Activated CD4-positive, alpha-beta T cell treated with anti-CD3 and anti-CD28 coated beads for 36 hours (primary cell): Measurements from ENCODE around the gene KLK3. TPM values are rescaled to one million over a fixed set of nuclear protein-coding genes. Genes with fewer than 3 reads are reported as not detected.

Experiments used
- ATAC-seq: fragments of 200-7000 bp; cut with Tn5 transposase; one replicate; pipeline ENCODE4 v1.10.0; 2021; ENCODE audit warnings: mild to moderate bottlenecking, moderate library complexity
- CTCF ChIA-PET: fragments of 350-600 bp; sonication (Branson Sonifier 250); formaldehyde crosslinking; loops from one replicate; lab custom pipeline; 2021; ENCODE audit warnings: antibody characterized with exemption; lab: Charles Lee
- POLR2A ChIA-PET: fragments of 350-600 bp; sonication (Branson Sonifier 250); formaldehyde crosslinking; loops from one replicate; lab custom pipeline; 2021; ENCODE audit warnings: antibody characterized with exemption, inconsistent platforms; lab: Charles Lee
- DNase-seq: peaks from one replicate; pipeline ENCODE4 v3.0.0-alpha.2; 2020
- H3K27ac Mint-ChIP-seq: one replicate; pipeline ENCODE4 v1.8.0; 2021; ENCODE audit warnings: mixed read lengths
- H3K27me3 Mint-ChIP-seq: one replicate; pipeline ENCODE4 v1.8.0; 2021; ENCODE audit warnings: mixed read lengths
- H3K36me3 Mint-ChIP-seq: one replicate; pipeline ENCODE4 v1.8.0; 2021; ENCODE audit warnings: low read depth, mixed read lengths
- H3K4me1 Mint-ChIP-seq: one replicate; pipeline ENCODE4 v1.8.0; 2021; ENCODE audit warnings: mixed read lengths
- H3K4me3 Mint-ChIP-seq: one replicate; pipeline ENCODE4 v1.8.0; 2021; ENCODE audit warnings: mild to moderate bottlenecking, moderate library complexity, mixed read lengths
- H3K9me3 Mint-ChIP-seq: one replicate; pipeline ENCODE4 v1.8.0; 2021; ENCODE audit warnings: low read depth, mixed read lengths
- intact Hi-C, 2 experiments: fragments of 100-400 bp; cut with DNase I in 1 of 2; cut with micrococcal nuclease in 1 of 2; formaldehyde crosslinking; loops; one replicate each; pipeline versions ENCODE4 v1.14.2 to v1.15.1; 2022 to 2024; cut with DNase I, micrococcal nuclease
- total RNA-seq, 2 experiments: library from RNA; stranded (reverse); gene quantifications; one replicate each; pipeline ENCODE4 v1.2.3, GENCODE V29; 2021

KLK3 gene
- total RNA-seq, 2 experiments from 2014 or later = not detected

- H3K36me3 Mint-ChIP-seq = no peaks in the 10 kb centered on the region
- H3K4me1 Mint-ChIP-seq = peaks cover 7% of the 10 kb centered on the region
- ChIA-PET POLR2A (no interaction called here), CTCF (no interaction called here)
- H3K27ac Mint-ChIP-seq = no peak within 1 kb of the TSS
- DNase-seq (no peak), ATAC-seq (no peak)
- no peak within 1 kb of the TSS for H3K4me3 Mint-ChIP-seq
- intact Hi-C loops = no loop called here
- peaks cover 45% of the 10 kb centered on the region for H3K27me3 Mint-ChIP-seq
- no peaks in the 10 kb centered on the region for H3K9me3 Mint-ChIP-seq
These were observed 21.5 kb upstream of the KLK3 start, which contains the start of gene KLK15 for GRCh38 chr19:50833117-50833801. Gene KLK15, minus strand, starts transcription at chr19:50833574. Its CDS starts 2,082 bp downstream, at chr19:50831492.

DNA sequence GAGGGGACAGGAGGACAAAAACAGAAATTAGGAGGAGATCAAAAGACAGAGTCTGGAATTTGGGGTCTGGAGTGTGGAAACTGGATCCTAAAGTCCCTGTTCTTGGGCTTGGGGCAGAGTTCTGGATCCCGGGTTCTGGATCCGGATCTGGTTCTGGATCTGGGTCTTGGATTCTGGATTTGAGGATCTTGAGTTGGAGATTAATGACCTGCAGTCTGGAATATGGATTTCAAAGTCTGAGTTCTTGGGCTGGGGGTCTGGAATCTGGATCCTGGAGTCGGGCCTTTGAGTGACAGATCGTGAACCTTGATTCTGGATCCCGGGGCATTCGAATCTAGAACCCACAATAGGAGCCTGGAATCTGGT, 20.9 kb upstream of the KLK3 start:
- CTCF ChIA-PET = no interaction called here
- no peak for DNase-seq
- POLR2A ChIA-PET = no interaction called here
- Mint-ChIP-seq H3K36me3 (no peaks in the 10 kb centered on the region), H3K27ac (no peak overlapping the region), H3K9me3 (no peaks in the 10 kb centered on the region), H3K27me3 (peaks cover 47% of the 10 kb centered on the region), H3K4me1 (peaks cover 7% of the 10 kb centered on the region), H3K4me3 (no peak overlapping the region)
- intact Hi-C loops = no loop called here
- ATAC-seq = no peak

DNA sequence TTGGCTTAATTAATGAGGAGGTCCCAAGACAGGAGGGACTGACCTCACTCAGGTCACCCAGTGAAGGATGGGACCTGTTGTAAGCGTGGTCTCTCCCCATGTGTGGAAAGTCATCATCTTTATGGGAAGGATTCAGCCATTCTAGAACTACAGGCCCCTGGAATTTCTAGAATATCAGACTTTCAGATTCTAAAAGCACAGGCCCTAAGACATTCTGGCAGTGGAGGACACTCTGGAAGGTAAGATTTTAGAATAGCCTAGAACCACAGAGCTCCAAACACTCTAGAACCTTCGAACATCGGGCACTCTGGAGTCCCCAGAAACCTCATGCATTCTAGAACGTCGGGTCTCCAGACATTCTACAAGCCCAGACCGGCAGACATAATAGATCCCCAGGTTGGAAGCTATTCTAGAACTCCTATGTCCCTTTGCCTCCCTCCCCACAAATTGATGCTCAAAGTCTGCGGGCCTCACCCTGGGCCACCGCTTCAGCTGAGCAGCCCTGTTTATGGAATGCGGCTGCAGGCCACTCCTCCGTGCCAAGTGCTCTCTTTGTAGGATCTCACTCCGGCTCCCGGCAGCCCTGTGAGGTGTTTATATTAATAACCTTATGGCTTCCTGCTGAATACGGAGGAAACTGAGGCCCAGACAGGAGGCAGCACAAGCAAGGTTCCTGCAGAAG, 19.5 kb upstream of the KLK3 start:
- no peak overlapping the region for H3K27ac Mint-ChIP-seq
- H3K4me1 Mint-ChIP-seq = peaks cover 7% of the 10 kb centered on the region
- H3K27me3 Mint-ChIP-seq = peaks cover 46% of the 10 kb centered on the region
- ChIA-PET CTCF (interaction anchor here (1.1 kb wide), 1 partner anchor 38 kb away, joined by 4 read pairs; no protein-coding TSS in a partner anchor), POLR2A (interaction anchor here (0.6 kb wide), 1 partner anchor 297 kb away, joined by 3 read pairs; no protein-coding TSS in a partner anchor)
- DNase-seq = no peak
- intact Hi-C loops = loop anchor here in 1 of 2 experiments (5.0 kb wide), 1 partner anchor 87 kb away; no protein-coding TSS in a partner anchor
- no peak for ATAC-seq
- H3K4me3 Mint-ChIP-seq = peak overlapping the region; percentile 68
- no peaks in the 10 kb centered on the region for H3K36me3 Mint-ChIP-seq
- no peaks in the 10 kb centered on the region for H3K9me3 Mint-ChIP-seq

DNA sequence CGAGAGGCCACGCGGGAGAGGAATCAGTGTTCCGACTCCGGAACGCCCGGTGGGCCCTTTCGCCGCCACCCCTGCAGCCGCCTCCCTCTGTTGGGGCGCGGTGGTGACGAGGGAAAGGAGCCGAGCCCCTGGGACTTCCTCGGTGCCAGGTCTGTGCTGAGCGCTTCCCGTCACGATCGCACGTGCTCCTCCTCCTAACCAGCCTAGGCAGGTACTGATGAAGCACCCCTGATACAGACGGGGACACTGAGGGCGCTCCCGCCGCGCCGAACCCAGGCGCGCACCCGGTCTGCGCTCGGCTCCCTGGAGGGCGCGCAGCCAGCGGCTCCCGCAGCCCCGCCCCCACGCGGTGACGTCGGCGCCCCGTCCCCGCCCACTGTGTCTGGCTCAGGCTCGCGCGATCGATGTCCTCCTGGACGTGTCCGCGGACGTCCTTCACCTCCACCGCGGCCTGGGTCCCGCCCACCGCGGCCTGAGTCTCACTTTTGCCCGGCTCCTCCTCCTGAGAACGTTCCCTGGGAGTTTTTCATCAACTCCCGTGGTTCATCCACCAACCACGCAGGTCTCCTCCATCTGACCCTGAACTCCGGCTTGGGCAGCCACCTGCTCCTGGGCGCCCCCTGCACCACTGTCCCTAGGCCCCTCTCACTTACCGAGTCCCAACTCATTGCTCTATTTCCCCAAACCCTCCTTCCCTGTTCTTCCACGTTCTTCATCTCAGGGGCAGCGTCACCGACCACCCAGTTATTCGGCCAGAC, 18.8 kb upstream of the KLK3 start:
- ATAC-seq (peak; percentile 95), DNase-seq (peak; percentile 88)
- Mint-ChIP-seq H3K27me3 (peaks cover 46% of the 10 kb centered on the region), H3K27ac (peak overlapping the region; percentile 37), H3K4me3 (peak overlapping the region; percentile 68), H3K9me3 (no peaks in the 10 kb centered on the region), H3K4me1 (peaks cover 7% of the 10 kb centered on the region), H3K36me3 (no peaks in the 10 kb centered on the region)
- POLR2A ChIA-PET = interaction anchor here (0.6 kb wide), 1 partner anchor 298 kb away, joined by 3 read pairs; no protein-coding TSS in a partner anchor
- CTCF ChIA-PET = interaction anchor here (1.1 kb wide), 1 partner anchor 38 kb away, joined by 4 read pairs; no protein-coding TSS in a partner anchor
- intact Hi-C loops = loop anchor here in 1 of 2 experiments (1.0 to 5.0 kb wide), 3 partner anchors 18 to 86 kb away; no protein-coding TSS in a partner anchor

GRCh38 chr19:50836543-50837195, 18.0 kb upstream of the KLK3 start:
- Mint-ChIP-seq H3K36me3 (no peaks in the 10 kb centered on the region), H3K27me3 (peaks cover 46% of the 10 kb centered on the region), H3K4me1 (peaks cover 7% of the 10 kb centered on the region), H3K27ac (peak overlapping the region; percentile 37), H3K4me3 (peak overlapping the region; percentile 68), H3K9me3 (no peaks in the 10 kb centered on the region)
- POLR2A ChIA-PET = no interaction called here
- ATAC-seq (no peak), DNase-seq (no peak)
- CTCF ChIA-PET = no interaction called here
- intact Hi-C loops = loop anchor here in 1 of 2 experiments (1.0 to 5.0 kb wide), 3 partner anchors 18 to 86 kb away; no protein-coding TSS in a partner anchor

DNA sequence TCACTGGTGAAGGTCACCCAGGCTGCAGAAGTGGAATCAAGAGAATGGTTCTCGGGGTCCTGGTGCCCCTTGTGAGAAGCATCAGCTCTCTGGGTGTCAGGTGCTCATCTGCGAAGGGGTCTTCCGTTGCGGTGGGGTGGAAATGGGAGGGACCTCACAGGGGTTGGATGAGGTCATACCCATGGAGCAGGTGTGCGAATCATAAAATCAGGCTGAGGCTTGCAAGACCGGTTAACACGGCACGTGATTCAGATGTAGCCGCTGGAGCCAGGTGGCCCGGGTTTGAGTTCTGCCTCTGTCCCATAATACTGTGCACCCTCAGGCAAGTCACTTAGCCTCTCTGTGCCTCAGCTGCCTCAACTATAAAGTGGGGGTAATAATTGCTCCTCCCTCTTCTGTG, 17.4 kb upstream of the KLK3 start:
- ChIA-PET CTCF (no interaction called here), POLR2A (no interaction called here)
- H3K9me3 Mint-ChIP-seq = no peaks in the 10 kb centered on the region
- H3K4me1 Mint-ChIP-seq = peaks cover 7% of the 10 kb centered on the region
- H3K27ac Mint-ChIP-seq = no peak overlapping the region
- H3K27me3 Mint-ChIP-seq = peaks cover 46% of the 10 kb centered on the region
- H3K36me3 Mint-ChIP-seq = no peaks in the 10 kb centered on the region
- DNase-seq (no peak), ATAC-seq (no peak)
- intact Hi-C loops = loop anchor here in 1 of 2 experiments (5.0 kb wide), 1 partner anchor 85 kb away; no protein-coding TSS in a partner anchor
- no peak overlapping the region for H3K4me3 Mint-ChIP-seq

DNA sequence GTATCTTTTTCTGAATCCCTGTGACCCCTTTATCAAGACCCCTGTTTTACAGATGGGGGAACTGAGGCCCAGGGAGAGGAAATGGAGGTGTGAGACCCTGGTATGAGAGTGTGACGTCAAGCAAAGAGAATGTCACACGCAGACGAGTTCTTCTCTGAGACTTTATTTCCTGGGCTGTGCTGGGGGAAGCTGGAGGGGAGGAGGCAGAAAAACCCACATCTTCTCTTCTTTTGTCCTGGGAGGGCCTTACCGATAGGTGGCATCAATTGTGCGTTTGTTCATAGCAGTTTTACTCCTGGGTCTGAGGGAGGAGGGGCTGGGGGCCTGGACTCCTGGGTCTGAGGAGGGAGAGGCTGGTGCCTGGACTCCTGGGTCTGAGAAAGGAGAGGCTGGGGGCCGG, 16.5 kb upstream of the KLK3 start:
- Mint-ChIP-seq H3K27ac (no peak overlapping the region), H3K27me3 (peaks cover 39% of the 10 kb centered on the region), H3K4me3 (no peak overlapping the region), H3K4me1 (peaks cover 7% of the 10 kb centered on the region), H3K9me3 (peaks cover under 1% of the 10 kb centered on the region), H3K36me3 (no peaks in the 10 kb centered on the region)
- ATAC-seq = no peak
- ChIA-PET CTCF (no interaction called here), POLR2A (no interaction called here)
- intact Hi-C loops = loop anchor here in 1 of 2 experiments (5.0 kb wide), 1 partner anchor 84 kb away; no protein-coding TSS in a partner anchor
- no peak for DNase-seq

DNA sequence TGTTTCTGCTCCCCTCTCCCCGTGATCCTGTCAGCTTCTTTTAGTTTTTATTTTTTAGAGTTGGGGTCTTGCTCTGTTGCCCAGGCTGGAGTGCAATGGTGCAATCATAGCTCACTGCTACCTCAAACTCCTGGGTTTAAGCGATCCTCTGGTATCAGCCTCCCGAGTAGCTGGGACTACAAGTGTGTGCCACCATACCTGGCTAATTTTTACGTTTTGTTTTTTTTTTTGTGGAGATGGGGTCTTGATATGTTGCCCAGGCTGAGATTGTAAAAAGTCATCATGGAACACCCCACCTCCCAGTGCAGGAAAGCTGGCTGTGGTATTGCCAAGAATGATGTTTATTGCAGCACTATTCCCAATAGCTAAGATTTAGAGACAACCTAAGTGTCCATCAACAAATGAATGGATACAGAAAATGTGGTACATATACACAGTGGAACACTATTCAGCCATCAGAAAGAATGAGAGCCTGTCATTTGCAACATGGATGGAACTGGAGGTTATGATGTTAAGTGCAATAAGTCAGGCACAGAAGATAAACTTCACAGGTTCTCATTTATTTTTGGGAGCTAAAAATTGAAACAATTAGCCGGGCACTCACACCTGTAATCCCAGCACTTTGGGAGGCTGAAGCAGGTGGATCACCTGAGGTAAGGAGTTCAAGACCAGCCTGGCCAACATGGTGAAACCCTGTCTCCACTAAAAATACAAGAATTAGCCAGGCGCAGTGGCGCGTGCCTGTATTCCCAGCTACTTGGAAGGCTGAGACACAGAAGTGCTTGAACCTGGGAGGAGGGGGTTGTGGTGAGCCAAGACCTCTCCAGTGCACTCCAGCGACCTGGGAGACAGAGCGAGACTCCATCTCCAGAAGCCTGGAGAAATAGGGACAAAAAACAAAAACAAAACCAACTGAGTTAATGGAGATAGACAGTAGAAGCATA, 14.7 kb upstream of the KLK3 start:
- DNase-seq (no peak), ATAC-seq (no peak)
- ChIA-PET POLR2A (no interaction called here), CTCF (interaction anchor here (0.5 to 0.9 kb wide), 2 partner anchors 17 to 83 kb away, joined by 3 read pairs; no protein-coding TSS in a partner anchor)
- intact Hi-C loops = loop anchor here in 1 of 2 experiments (5.0 kb wide), 1 partner anchor 82 kb away; no protein-coding TSS in a partner anchor
- Mint-ChIP-seq H3K27me3 (peaks cover 46% of the 10 kb centered on the region), H3K36me3 (no peaks in the 10 kb centered on the region), H3K9me3 (peaks cover 9% of the 10 kb centered on the region), H3K27ac (no peak overlapping the region), H3K4me3 (no peak overlapping the region), H3K4me1 (peaks cover 7% of the 10 kb centered on the region)

DNA sequence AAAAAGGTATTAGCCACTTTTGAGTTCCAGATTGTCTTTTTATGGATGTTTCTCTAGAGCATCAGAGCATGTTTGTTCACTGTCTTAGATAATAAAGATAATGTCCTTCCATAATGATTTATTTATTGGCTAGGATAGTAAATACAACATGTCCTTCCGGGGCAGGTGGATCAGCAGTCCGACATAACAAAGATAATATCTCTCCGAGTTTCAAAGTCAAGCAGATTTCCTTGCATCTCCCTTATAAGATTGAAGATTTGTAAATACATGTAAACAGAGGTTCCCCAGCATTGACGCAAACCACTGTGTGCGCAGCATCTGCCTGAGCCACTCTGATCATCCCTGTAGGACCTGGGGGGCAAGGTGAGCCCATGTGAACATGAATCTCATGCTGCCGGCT, 12.6 kb upstream of the KLK3 start:
- ChIA-PET CTCF (no interaction called here), POLR2A (no interaction called here)
- DNase-seq (no peak), ATAC-seq (no peak)
- Mint-ChIP-seq H3K36me3 (no peaks in the 10 kb centered on the region), H3K27me3 (peaks cover 33% of the 10 kb centered on the region), H3K4me3 (no peak overlapping the region), H3K4me1 (no peaks in the 10 kb centered on the region), H3K9me3 (peaks cover 9% of the 10 kb centered on the region), H3K27ac (no peak overlapping the region)
- intact Hi-C loops = no loop called here

GRCh38 chr19:50843205-50843604, 11.5 kb upstream of the KLK3 start:
- CTCF ChIA-PET = no interaction called here
- intact Hi-C loops = no loop called here
- no peak for ATAC-seq

More at GRCh38 chr19:50843205-50843604, 11.5 kb upstream of the KLK3 start:
- Mint-ChIP-seq H3K36me3 (no peaks in the 10 kb centered on the region), H3K27me3 (peaks cover 26% of the 10 kb centered on the region), H3K4me3 (no peak overlapping the region), H3K9me3 (peaks cover 9% of the 10 kb centered on the region), H3K27ac (no peak overlapping the region), H3K4me1 (no peaks in the 10 kb centered on the region)
- POLR2A ChIA-PET = no interaction called here
- no peak for DNase-seq
